ENCODE data around the gene SLC25A52. TPM values are rescaled to one million over a fixed set of nuclear protein-coding genes. Genes with fewer than 3 reads are reported as not detected.

SLC25A52 gene
- total and polyA plus RNA-seq, 2 donors (not counting 3 experiments of a cell fraction or from before 2014, with no cell fraction given): 0.06 TPM; not detected in 1

DNA sequence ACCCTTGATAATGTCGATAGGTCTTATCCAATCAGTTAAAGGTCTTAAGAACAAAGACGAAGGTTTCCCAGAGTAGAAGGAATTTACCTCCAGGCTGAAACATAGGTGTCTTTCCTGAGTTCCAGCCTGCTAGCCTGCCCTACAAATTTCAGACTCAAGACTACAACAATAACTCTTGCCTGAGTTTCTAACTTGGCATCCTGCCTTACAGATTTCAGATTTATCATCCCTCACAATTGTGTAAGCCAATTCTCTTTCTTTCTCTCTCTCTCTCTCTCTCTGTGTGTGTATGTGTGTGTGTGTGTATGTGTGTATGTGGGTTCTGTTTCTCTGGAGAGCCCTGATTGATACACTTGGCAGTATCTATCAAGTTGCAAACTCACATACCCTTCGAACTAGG is 39.1 kb downstream of the SLC25A52 start:
- BruUV-seq (replicated peaks): no TSS peak
- H3K9me1 ChIP-seq (replicated peaks; ENCODE audit: control insufficient read depth, extremely low read depth, insufficient read depth, low read length): no peaks in the 10 kb centered on the region
- H3K4me1 ChIP-seq (ENCODE audit: control insufficient read depth, extremely low read depth, insufficient read depth, low read length): peaks cover 2% of the 10 kb centered on the region
- no peak overlapping the region for H3K4me2 ChIP-seq (ENCODE audit: insufficient read depth, low read length)
- no peak overlapping the region for H3K27ac ChIP-seq (ENCODE audit: insufficient read depth, low read depth, low read length)
- no peak overlapping the region for H2AFZ ChIP-seq (ENCODE audit: low read depth, low read length)
- no peaks in the 10 kb centered on the region for H3K79me2 ChIP-seq (ENCODE audit: control insufficient read depth, insufficient read depth, low read length)
- H3K9me3 ChIP-seq (replicated peaks; ENCODE audit: control insufficient read depth, insufficient read depth, low read length): no peaks in the 10 kb centered on the region
- intact Hi-C loops (cut with micrococcal nuclease): loop anchor here (5.0 kb wide), 2 partner anchors 96 to 236 kb away; no protein-coding TSS in a partner anchor
- no peak for DNase-seq (ENCODE audit: low read depth, low spot score)
- FAIRE-seq: no peak
- H3K4me3 ChIP-seq (replicated peaks in 1 of 3; ENCODE audit: insufficient read depth in 1 of 3, low read depth in 1 of 3, low read length in 3 of 3): no peak overlapping the region
- H4K20me1 ChIP-seq (replicated peaks; ENCODE audit: control insufficient read depth, extremely low read depth, insufficient read depth, low read length): no peaks in the 10 kb centered on the region
- dilution Hi-C loops (cut with MboI; ENCODE audit: extremely low pct_ligation_motif_present, low sequenced_read_pairs): no loop called here
- H3K9ac ChIP-seq (replicated peaks; ENCODE audit: extremely low read depth, insufficient read depth, low read length): no peak overlapping the region
- H3K36me3 ChIP-seq (ENCODE audit: control insufficient read depth in 2 of 2, extremely low read depth in 1 of 2, insufficient read depth in 2 of 2, low read length in 2 of 2): no peaks in the 10 kb centered on the region
- H3K27me3 ChIP-seq (ENCODE audit: control insufficient read depth in 2 of 2, insufficient read depth in 2 of 2, low read length in 2 of 2): peaks cover 15% of the 10 kb centered on the region in 2 experiments
- ChIA-PET POLR2A (no interaction called here), CTCF (interaction anchor here (1.0 to 5.9 kb wide), 13 partner anchors 11 to 351 kb away, joined by 3 to 148 read pairs (median 5); no protein-coding TSS in a partner anchor)
- TF ChIP-seq JUN (IDR thresholded peaks at IDR 0.05; ENCODE audit: borderline replicate concordance, insufficient read depth, insufficient read length, low read depth) (no peak), MYC (IDR thresholded peaks at IDR 0.05; ENCODE audit: low read depth, low read length) (no peak), GATA2 (IDR thresholded peaks at IDR 0.05; ENCODE audit: insufficient read depth, insufficient read length, low read depth, low read length) (no peak), POLR2A (IDR thresholded peaks at IDR 0.05; ENCODE audit: low read depth, low read length) (no peak), POLR2AphosphoS5 (IDR thresholded peaks at IDR 0.05; ENCODE audit: insufficient read depth, low read depth, low read length) (no peak), EZH2 (IDR thresholded peaks at IDR 0.05; ENCODE audit: borderline replicate concordance, low read depth, low read length, severe bottlenecking) (no peak), FOS (IDR thresholded peaks at IDR 0.05; ENCODE audit: borderline replicate concordance, insufficient read depth, low read length) (no peak)
- TF ChIP-seq, protein P1, sequence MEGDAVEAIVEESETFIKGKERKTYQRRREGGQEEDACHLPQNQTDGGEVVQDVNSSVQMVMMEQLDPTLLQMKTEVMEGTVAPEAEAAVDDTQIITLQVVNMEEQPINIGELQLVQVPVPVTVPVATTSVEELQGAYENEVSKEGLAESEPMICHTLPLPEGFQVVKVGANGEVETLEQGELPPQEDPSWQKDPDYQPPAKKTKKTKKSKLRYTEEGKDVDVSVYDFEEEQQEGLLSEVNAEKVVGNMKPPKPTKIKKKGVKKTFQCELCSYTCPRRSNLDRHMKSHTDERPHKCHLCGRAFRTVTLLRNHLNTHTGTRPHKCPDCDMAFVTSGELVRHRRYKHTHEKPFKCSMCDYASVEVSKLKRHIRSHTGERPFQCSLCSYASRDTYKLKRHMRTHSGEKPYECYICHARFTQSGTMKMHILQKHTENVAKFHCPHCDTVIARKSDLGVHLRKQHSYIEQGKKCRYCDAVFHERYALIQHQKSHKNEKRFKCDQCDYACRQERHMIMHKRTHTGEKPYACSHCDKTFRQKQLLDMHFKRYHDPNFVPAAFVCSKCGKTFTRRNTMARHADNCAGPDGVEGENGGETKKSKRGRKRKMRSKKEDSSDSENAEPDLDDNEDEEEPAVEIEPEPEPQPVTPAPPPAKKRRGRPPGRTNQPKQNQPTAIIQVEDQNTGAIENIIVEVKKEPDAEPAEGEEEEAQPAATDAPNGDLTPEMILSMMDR (IDR thresholded peaks at IDR 0.05; ENCODE audit: extremely low read depth in 1 of 2, insufficient read depth in 1 of 2, low read depth in 1 of 2, low read length in 2 of 2): no peak
- TF ChIP-seq, protein P2, sequence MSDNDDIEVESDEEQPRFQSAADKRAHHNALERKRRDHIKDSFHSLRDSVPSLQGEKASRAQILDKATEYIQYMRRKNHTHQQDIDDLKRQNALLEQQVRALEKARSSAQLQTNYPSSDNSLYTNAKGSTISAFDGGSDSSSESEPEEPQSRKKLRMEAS (IDR thresholded peaks at IDR 0.05; ENCODE audit: insufficient read depth, insufficient read length): no peak
